H1 (cell line): ENCODE data around the gene SLFN13. TPM values are rescaled to one million over a fixed set of nuclear protein-coding genes. Genes with fewer than 3 reads are reported as not detected.

ENCODE experiments used
- CTCF ChIA-PET: fragments of 300-600 bp; sonication (Branson Sonifier 250); formaldehyde crosslinking; loops from one replicate; lab custom pipeline; 2021; ENCODE audit not compliant: partially characterized antibody; lab: Charles Lee
- POLR2A ChIA-PET: fragments of 300-600 bp; sonication (Branson Sonifier 250); formaldehyde crosslinking; loops from one replicate; lab custom pipeline; 2021; ENCODE audit warnings: inconsistent platforms; ENCODE audit not compliant: partially characterized antibody; lab: Charles Lee
- DNase-seq, 2 experiments: peaks; one replicate each; pipeline versions ENCODE4 v3.0.0 to v3.0.0-alpha.2; 2010 to 2022; ENCODE audit warnings: low spot score in 2 of 2, low read depth in 1 of 2, mixed read lengths in 1 of 2
- FAIRE-seq: peaks from 2 replicates; lab custom pipeline; 2011; peaks lifted over from hg19 to GRCh38; lab: Jason Lieb, UNC
- H2AFZ ChIP-seq: 2 replicates; pipeline ENCODE4 v1.8.1; 2012; ENCODE audit warnings: low read length, inconsistent platforms
- H2AK5ac ChIP-seq: 2 replicates; pipeline ENCODE4 v1.6.1; 2013; ENCODE audit warnings: low read depth, low read length
- H2BK120ac ChIP-seq: replicated peaks from 2 replicates; pipeline ENCODE3; 2013; ENCODE audit warnings: low read depth, low read length, inconsistent platforms
- H2BK12ac ChIP-seq: 2 replicates; pipeline ENCODE4 v1.6.1; 2013; ENCODE audit warnings: low read depth, low read length
- H2BK15ac ChIP-seq: 2 replicates; pipeline ENCODE4 v1.6.1; 2013; ENCODE audit warnings: low read length
- H2BK20ac ChIP-seq: 2 replicates; pipeline ENCODE4 v1.6.1; 2013; ENCODE audit warnings: low read length
- H2BK5ac ChIP-seq: 2 replicates; pipeline ENCODE4 v1.6.1; 2013; ENCODE audit warnings: low read depth, low read length
- H3K14ac ChIP-seq: 2 replicates; pipeline ENCODE4 v1.6.1; 2013; ENCODE audit warnings: inconsistent platforms; ENCODE audit not compliant: insufficient read length
- H3K18ac ChIP-seq: 2 replicates; pipeline ENCODE4 v1.6.1; 2013; ENCODE audit warnings: low read length; ENCODE audit errors: extremely low read depth
- H3K23ac ChIP-seq: 2 replicates; pipeline ENCODE4 v1.6.1; 2013; ENCODE audit warnings: inconsistent platforms; ENCODE audit not compliant: insufficient read length
- H3K23me2 ChIP-seq: 2 replicates; pipeline ENCODE4 v1.6.1; 2013; ENCODE audit warnings: low read depth, low read length
- H3K27ac ChIP-seq: 2 replicates; pipeline ENCODE4 v1.6.1; 2011; ENCODE audit warnings: low read depth, low read length, inconsistent platforms
- H3K27me3 ChIP-seq, 4 experiments: replicated peaks in 1 of 4; 1 replicate in 1 of 4; 2 replicates in 3 of 4; pipeline versions ENCODE4 v1.6.1 to v1.8.1; 2011 to 2013; ENCODE audit warnings: low read length in 3 of 4, mild to moderate bottlenecking in 3 of 4, inconsistent platforms in 2 of 4, mixed read lengths in 2 of 4, moderate library complexity in 1 of 4; ENCODE audit not compliant: control insufficient read depth in 3 of 4, insufficient read depth in 3 of 4; ENCODE audit errors: extremely low read depth in 1 of 4
- H3K36me3 ChIP-seq, 4 experiments: 2 replicates each; pipeline versions ENCODE4 v1.6.1 to v1.8.1; 2011 to 2013; ENCODE audit warnings: mild to moderate bottlenecking in 4 of 4, low read length in 3 of 4, moderate library complexity in 2 of 4, control low read depth in 1 of 4, inconsistent platforms in 1 of 4; ENCODE audit not compliant: insufficient read depth in 4 of 4, control insufficient read depth in 2 of 4
- H3K4ac ChIP-seq: replicated peaks from 2 replicates; pipeline ENCODE3; 2013; ENCODE audit warnings: low read length, low read depth, mixed read lengths, inconsistent platforms; ENCODE audit not compliant: insufficient read length
- H3K4me1 ChIP-seq, 4 experiments: replicated peaks in 1 of 4; 1 replicate in 1 of 4; 2 replicates in 3 of 4; pipeline versions ENCODE4 v1.6.1 to v1.8.1; 2011 to 2013; ENCODE audit warnings: low read length in 3 of 4, inconsistent platforms in 2 of 4, mixed read lengths in 1 of 4; ENCODE audit not compliant: insufficient read depth in 4 of 4, control insufficient read depth in 3 of 4
- H3K4me2 ChIP-seq, 2 experiments: 2 replicates each; pipeline versions ENCODE4 v1.6.1 to v1.8.1; 2011 to 2013; ENCODE audit warnings: low read depth in 2 of 2, low read length in 2 of 2, control low read depth in 1 of 2, inconsistent platforms in 1 of 2, mild to moderate bottlenecking in 1 of 2; ENCODE audit not compliant: insufficient read depth in 1 of 2
- H3K4me3 ChIP-seq, 4 experiments: fragments of 200-600, 300-600 bp in 1 of 4; sonication (generic), shearing (Covaris generic), sonication (Bioruptor Twin) in 1 of 4; 2 replicates each; pipeline versions ENCODE4 v1.5.1 to v1.8.1; 2011 to 2016; ENCODE audit warnings: low read length in 4 of 4, low read depth in 3 of 4, control low read depth in 2 of 4, inconsistent platforms in 2 of 4, mild to moderate bottlenecking in 2 of 4, mixed read lengths in 1 of 4, moderate library complexity in 1 of 4; ENCODE audit not compliant: insufficient read depth in 2 of 4; ENCODE audit errors: extremely low read depth in 1 of 4
- H3K56ac ChIP-seq: replicated peaks from 2 replicates; pipeline ENCODE3; 2013; ENCODE audit warnings: low read depth, mild to moderate bottlenecking, mixed read lengths, low read length, inconsistent platforms; ENCODE audit not compliant: insufficient read length
- H3K79me1 ChIP-seq: 2 replicates; pipeline ENCODE4 v1.6.1; 2013; ENCODE audit warnings: low read depth, low read length, control low read depth
- H3K79me2 ChIP-seq, 2 experiments: 2 replicates each; pipeline versions ENCODE4 v1.6.1 to v1.8.1; 2012 to 2013; ENCODE audit warnings: low read length in 2 of 2, mild to moderate bottlenecking in 2 of 2, inconsistent platforms in 1 of 2; ENCODE audit not compliant: insufficient read depth in 2 of 2, control insufficient read depth in 1 of 2
- H3K9ac ChIP-seq, 4 experiments: replicated peaks in 1 of 4; 1 replicate in 1 of 4; 2 replicates in 3 of 4; pipeline versions ENCODE4 v1.6.1 to v1.8.1; 2011 to 2013; ENCODE audit warnings: low read depth in 3 of 4, low read length in 3 of 4, control low read depth in 2 of 4, mild to moderate bottlenecking in 2 of 4, moderate library complexity in 2 of 4, inconsistent platforms in 1 of 4; ENCODE audit errors: extremely low read depth in 1 of 4
- H3K9me3 ChIP-seq, 2 experiments: 2 replicates each; pipeline versions ENCODE4 v1.6.1 to v1.8.1; 2012 to 2013; ENCODE audit warnings: mild to moderate bottlenecking in 2 of 2, moderate library complexity in 2 of 2, control low read depth in 1 of 2, inconsistent platforms in 1 of 2, low read depth in 1 of 2, low read length in 1 of 2, mixed read lengths in 1 of 2; ENCODE audit not compliant: insufficient read depth in 2 of 2
- H4K20me1 ChIP-seq, 2 experiments: replicated peaks in 1 of 2; 2 replicates each; pipeline versions ENCODE3 to v1.8.1; 2011 to 2013; ENCODE audit warnings: inconsistent platforms in 2 of 2, low read length in 2 of 2, mild to moderate bottlenecking in 1 of 2; ENCODE audit not compliant: insufficient read depth in 2 of 2, control insufficient read depth in 1 of 2
- H4K5ac ChIP-seq: 2 replicates; pipeline ENCODE4 v1.6.1; 2013; ENCODE audit warnings: low read length, low read depth, mixed read lengths, inconsistent platforms; ENCODE audit not compliant: insufficient read length
- H4K8ac ChIP-seq: 2 replicates; pipeline ENCODE4 v1.8.0; 2013; ENCODE audit warnings: mild to moderate bottlenecking, moderate library complexity, low read length, inconsistent platforms; ENCODE audit not compliant: insufficient read depth; ENCODE audit errors: extremely low read depth
- H4K91ac ChIP-seq: replicated peaks from 2 replicates; pipeline ENCODE3; 2013; ENCODE audit warnings: low read length, mixed read lengths, inconsistent platforms; ENCODE audit not compliant: insufficient read length
- BRCA1 ChIP-seq: IDR thresholded peaks from 2 replicates; pipeline ENCODE4 v1.6.1; 2012; ENCODE audit warnings: low read depth, low read length, improper control_type of control experiment
- CEBPB ChIP-seq: IDR thresholded peaks from 2 replicates; pipeline ENCODE4 v1.6.1; 2012; ENCODE audit warnings: low read depth, low read length
- CHD1 ChIP-seq: IDR thresholded peaks from 2 replicates; pipeline ENCODE4 v1.6.1; 2012; ENCODE audit warnings: low read depth, low read length, improper control_type of control experiment
- EP300 ChIP-seq, 2 experiments: IDR thresholded peaks; 1 replicate in 1 of 2; 2 replicates in 1 of 2; pipeline ENCODE4 v1.6.1; 2011 to 2012; ENCODE audit warnings: low read depth in 2 of 2, low read length in 2 of 2, mild to moderate bottlenecking in 2 of 2, borderline replicate concordance in 1 of 2, inconsistent platforms in 1 of 2, moderate library complexity in 1 of 2
- HDAC6 ChIP-seq: IDR thresholded peaks from one replicate; pipeline ENCODE4 v1.7.1; 2012; ENCODE audit warnings: low read depth, mild to moderate bottlenecking, inconsistent platforms, low read length, moderate library complexity
- JUND ChIP-seq: IDR thresholded peaks from 2 replicates; pipeline ENCODE4 v1.6.1; 2011; ENCODE audit warnings: mild to moderate bottlenecking, improper control_type of control experiment, low read length
- KDM4A ChIP-seq: IDR thresholded peaks from one replicate; pipeline ENCODE4 v1.7.1; 2012; ENCODE audit warnings: low read depth, mild to moderate bottlenecking, moderate library complexity, low read length, inconsistent platforms; ENCODE audit not compliant: severe bottlenecking
- POLR2AphosphoS5 ChIP-seq: IDR thresholded peaks from 2 replicates; pipeline ENCODE4 v1.6.1; 2011; ENCODE audit warnings: low read depth, low read length
- RAD21 ChIP-seq, 2 experiments: IDR thresholded peaks in 1 of 2; conservative IDR thresholded peaks in 1 of 2; 2 replicates each; pipeline ENCODE4 v1.6.1; 2011; ENCODE audit warnings: low read depth in 2 of 2, low read length in 2 of 2, improper control_type of control experiment in 1 of 2, inconsistent platforms in 1 of 2, mild to moderate bottlenecking in 1 of 2, moderate library complexity in 1 of 2
- SP1 ChIP-seq: IDR thresholded peaks from 2 replicates; pipeline ENCODE4 v1.6.1; 2011; ENCODE audit warnings: low read depth, low read length
- WGBS, 2 experiments: shearing (Covaris generic) in 1 of 2; methylation state at CpG; one replicate each; pipeline versions ENCODE4 v1.1.6 to v1.1.7; 2013 to 2015; ENCODE audit warnings: low lambda C conversion rate in 2 of 2, mixed read lengths in 2 of 2, inconsistent platforms in 1 of 2, low coverage in 1 of 2, missing lambda C conversion rate in 1 of 2; ENCODE audit not compliant: insufficient replicate concordance in 2 of 2, insufficient coverage in 1 of 2, insufficient read length in 1 of 2; ENCODE audit errors: extremely low coverage in 1 of 2, missing lambda C conversion rate in 1 of 2; 5-methylcytosine and 5-hydroxymethylcytosine counted together
- polyA plus RNA-seq, 7 experiments: library from polyadenylated mRNA; depleted of rRNA in 3 of 7; stranded (reverse) in 5 of 7; unstranded in 2 of 7; fragments of >200 nt in 5 of 7; fragments of 200-250 nt in 2 of 7; gene quantifications; 1 replicate in 5 of 7; 2 replicates in 1 of 7; 4 replicates in 1 of 7; pipeline versions ENCODE4 v1.2.1 to v1.2.3, GENCODE V29; 2011 to 2013; ENCODE audit warnings: missing spikeins in 2 of 7, mixed read lengths in 2 of 7
- total RNA-seq: library from RNA; stranded (reverse); fragmentation: NEBNext Ultra II Directional; extraction: Animal tissue kit (Norgen Biotek cat#: 25700); gene quantifications from 2 replicates; pipeline ENCODE4 v1.2.1, GENCODE V29; 2021
- TF ChIP-seq, protein P1 (sequence below): IDR thresholded peaks from 2 replicates; pipeline ENCODE4 v1.6.1; 2012; ENCODE audit warnings: low read length, inconsistent platforms
- TF ChIP-seq, protein P2 (sequence below): IDR thresholded peaks from 2 replicates; pipeline ENCODE4 v1.6.1; 2011; ENCODE audit warnings: low read length, improper control_type of control experiment

SLFN13 gene
- total and polyA plus RNA-seq, 2 of the 8 experiments (the other 6 are each of a cell fraction or from before 2014, with no cell fraction given) = 15.7 to 27.5 TPM

DNA sequence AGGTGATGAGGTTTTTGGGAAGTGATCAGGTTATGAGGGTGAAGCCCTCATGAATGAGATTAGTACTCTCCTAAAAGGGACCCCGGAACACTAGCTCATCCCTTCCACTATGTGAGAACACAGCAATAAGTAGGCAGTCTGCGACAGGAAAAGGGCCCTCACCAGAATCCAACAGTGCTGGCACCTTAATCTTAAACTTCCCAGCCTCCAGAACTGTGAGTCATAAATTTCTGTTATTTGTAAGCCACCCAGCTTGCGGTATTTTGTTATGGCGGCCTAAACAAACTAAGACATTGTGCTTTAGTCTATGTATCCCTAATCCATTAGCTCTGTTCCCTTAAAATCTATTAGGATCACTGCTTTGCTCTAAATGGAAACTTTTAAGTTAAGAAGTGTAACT is 24.8 kb downstream of the SLFN13 start:
- DNase-seq = no peak
- no peak overlapping the region for H3K23ac ChIP-seq
- no peak overlapping the region for H3K14ac ChIP-seq
- no peak overlapping the region for H3K4me3 ChIP-seq
- no peak overlapping the region for H4K5ac ChIP-seq
- H3K23me2 ChIP-seq = no peaks in the 10 kb centered on the region
- 92% methylated on average over 4 of the region's 4 CpGs; no CpG with 5 or more reads in 1 of the 2 experiments for WGBS, 2 experiments
- no peaks in the 10 kb centered on the region for H3K9me3 ChIP-seq
- H4K20me1 ChIP-seq = peaks cover 0 to 1% of the 10 kb centered on the region in 2 experiments
- H2BK12ac ChIP-seq = no peak overlapping the region
- H3K27me3 ChIP-seq = no peaks in the 10 kb centered on the region
- no peak overlapping the region for H2BK120ac ChIP-seq
- ChIA-PET POLR2A (no interaction called here), CTCF (no interaction called here)
- no peaks in the 10 kb centered on the region for H3K79me1 ChIP-seq
- H2BK15ac ChIP-seq = no peak overlapping the region
- FAIRE-seq = no peak
- 0 out of 4 replicates have a peak, but pooled peaks cover 0 to 3% of the 10 kb centered on the region in 2 experiments for H3K79me2 ChIP-seq
- no peak overlapping the region for H2AFZ ChIP-seq
- H3K56ac ChIP-seq = no peak overlapping the region
- H4K91ac ChIP-seq = no peak overlapping the region
- no peak overlapping the region for H2AK5ac ChIP-seq
- no peak overlapping the region for H4K8ac ChIP-seq
- no peaks in the 10 kb centered on the region; a peak in 1 of 8 replicates for H3K36me3 ChIP-seq
- no peak overlapping the region for H3K4me2 ChIP-seq
- H2BK5ac ChIP-seq = no peak overlapping the region
- H2BK20ac ChIP-seq = no peak overlapping the region
- H3K4ac ChIP-seq = no peak overlapping the region
- no peak overlapping the region for H3K18ac ChIP-seq
- H3K9ac ChIP-seq = no peak overlapping the region
- no peak overlapping the region for H3K27ac ChIP-seq
- peaks cover 0 to 2% (median 2%) of the 10 kb centered on the region in 4 experiments; a peak in 2 of 7 replicates for H3K4me1 ChIP-seq
- TF ChIP-seq POLR2AphosphoS5 (no peak), CHD1 (no peak), HDAC6 (no peak), EP300 (IDR thresholded peaks at IDR 0.05; ENCODE audit: borderline replicate concordance in 1 of 2, low read depth in 2 of 2, low read length in 2 of 2) (no peak), CEBPB (no peak), BRCA1 (no peak), JUND (no peak), SP1 (no peak), RAD21 (IDR thresholded peaks at IDR 0.05 in 1 of 2, conservative IDR thresholded peaks at IDR 0.05 in 1 of 2; ENCODE audit: low read depth in 2 of 2, low read length in 2 of 2) (no peak), KDM4A (no peak)
- TF ChIP-seq, protein P1, sequence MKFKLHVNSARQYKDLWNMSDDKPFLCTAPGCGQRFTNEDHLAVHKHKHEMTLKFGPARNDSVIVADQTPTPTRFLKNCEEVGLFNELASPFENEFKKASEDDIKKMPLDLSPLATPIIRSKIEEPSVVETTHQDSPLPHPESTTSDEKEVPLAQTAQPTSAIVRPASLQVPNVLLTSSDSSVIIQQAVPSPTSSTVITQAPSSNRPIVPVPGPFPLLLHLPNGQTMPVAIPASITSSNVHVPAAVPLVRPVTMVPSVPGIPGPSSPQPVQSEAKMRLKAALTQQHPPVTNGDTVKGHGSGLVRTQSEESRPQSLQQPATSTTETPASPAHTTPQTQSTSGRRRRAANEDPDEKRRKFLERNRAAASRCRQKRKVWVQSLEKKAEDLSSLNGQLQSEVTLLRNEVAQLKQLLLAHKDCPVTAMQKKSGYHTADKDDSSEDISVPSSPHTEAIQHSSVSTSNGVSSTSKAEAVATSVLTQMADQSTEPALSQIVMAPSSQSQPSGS = no peak
- TF ChIP-seq, protein P2, sequence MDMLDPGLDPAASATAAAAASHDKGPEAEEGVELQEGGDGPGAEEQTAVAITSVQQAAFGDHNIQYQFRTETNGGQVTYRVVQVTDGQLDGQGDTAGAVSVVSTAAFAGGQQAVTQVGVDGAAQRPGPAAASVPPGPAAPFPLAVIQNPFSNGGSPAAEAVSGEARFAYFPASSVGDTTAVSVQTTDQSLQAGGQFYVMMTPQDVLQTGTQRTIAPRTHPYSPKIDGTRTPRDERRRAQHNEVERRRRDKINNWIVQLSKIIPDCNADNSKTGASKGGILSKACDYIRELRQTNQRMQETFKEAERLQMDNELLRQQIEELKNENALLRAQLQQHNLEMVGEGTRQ = no peak
